ENCODE measurements around the gene MDN1. TPM values are rescaled to one million over a fixed set of nuclear protein-coding genes. Genes with fewer than 3 reads are reported as not detected.

MDN1 gene
- total and polyA plus RNA-seq, 2 of the 8 experiments (the other 6 are each of a cell fraction or from before 2014, with no cell fraction given): 53.5 to 179 TPM

DNA sequence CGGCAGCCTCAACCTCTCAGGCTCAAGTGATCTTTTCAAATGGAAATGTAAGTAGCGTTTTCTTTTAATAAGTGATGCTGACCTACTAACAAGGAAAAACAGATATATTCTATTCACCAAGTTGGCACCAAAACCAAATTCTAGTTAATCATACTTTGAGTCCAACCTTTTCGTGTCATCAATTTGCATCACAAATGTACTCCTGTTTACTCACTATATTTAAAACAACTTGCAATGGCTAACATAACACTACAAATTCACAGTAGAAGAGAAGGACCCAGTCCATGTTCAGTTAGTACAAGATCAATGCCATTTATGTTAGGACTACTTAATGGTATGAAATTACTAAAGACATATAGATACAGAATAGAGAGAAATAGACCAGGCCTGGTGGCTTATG is 50.0 kb downstream of the MDN1 start:
- Histone ChIP-seq H3K27ac (ENCODE audit: low read depth, low read length) (no peak overlapping the region), H3K18ac (ENCODE audit: extremely low read depth, low read length) (no peak overlapping the region), H3K4ac (replicated peaks; ENCODE audit: insufficient read length, low read depth, low read length) (no peak overlapping the region), H4K8ac (ENCODE audit: extremely low read depth, insufficient read depth, low read length) (no peak overlapping the region), H3K56ac (replicated peaks; ENCODE audit: insufficient read length, low read depth, low read length) (no peak overlapping the region), H2BK15ac (ENCODE audit: low read length) (no peak overlapping the region), H2BK120ac (replicated peaks; ENCODE audit: low read depth, low read length) (no peak overlapping the region), H2BK12ac (ENCODE audit: low read depth, low read length) (no peak overlapping the region), H2AK5ac (ENCODE audit: low read depth, low read length) (no peak overlapping the region), H4K20me1 (replicated peaks in 1 of 2; ENCODE audit: control insufficient read depth in 1 of 2, insufficient read depth in 2 of 2, low read length in 2 of 2) (no peaks in the 10 kb centered on the region), H4K91ac (replicated peaks; ENCODE audit: insufficient read length, low read length) (no peak overlapping the region), H3K14ac (ENCODE audit: insufficient read length) (no peak overlapping the region), H2BK5ac (ENCODE audit: low read depth, low read length) (no peak overlapping the region), H3K4me1 (replicated peaks in 1 of 4; ENCODE audit: control insufficient read depth in 3 of 4, insufficient read depth in 4 of 4, low read length in 3 of 4) (no peaks in the 10 kb centered on the region), H3K4me2 (ENCODE audit: insufficient read depth in 1 of 2, low read depth in 2 of 2, low read length in 2 of 2) (no peak overlapping the region), H3K79me1 (ENCODE audit: low read depth, low read length) (no peaks in the 10 kb centered on the region), H3K9me3 (ENCODE audit: insufficient read depth in 2 of 2, low read depth in 1 of 2, low read length in 1 of 2) (no peaks in the 10 kb centered on the region), H3K4me3 (ENCODE audit: extremely low read depth in 1 of 4, insufficient read depth in 2 of 4, low read depth in 3 of 4, low read length in 4 of 4) (no peak overlapping the region), H3K9ac (replicated peaks in 1 of 4; ENCODE audit: extremely low read depth in 1 of 4, low read depth in 3 of 4, low read length in 3 of 4) (no peak overlapping the region), H2AFZ (ENCODE audit: low read length) (no peak overlapping the region), H3K23ac (ENCODE audit: insufficient read length) (no peak overlapping the region), H3K36me3 (ENCODE audit: control insufficient read depth in 2 of 4, insufficient read depth in 4 of 4, low read length in 3 of 4) (peaks cover 20 to 87% (median 61%) of the 10 kb centered on the region in 4 experiments), H3K79me2 (ENCODE audit: control insufficient read depth in 1 of 2, insufficient read depth in 2 of 2, low read length in 2 of 2) (no peaks in the 10 kb centered on the region), H2BK20ac (ENCODE audit: low read length) (no peak overlapping the region), H3K27me3 (replicated peaks in 1 of 4; ENCODE audit: control insufficient read depth in 3 of 4, extremely low read depth in 1 of 4, insufficient read depth in 3 of 4, low read length in 3 of 4) (no peaks in the 10 kb centered on the region), H3K23me2 (ENCODE audit: low read depth, low read length) (no peaks in the 10 kb centered on the region), H4K5ac (ENCODE audit: insufficient read length, low read depth, low read length) (no peak overlapping the region)
- DNase-seq (ENCODE audit: low read depth in 1 of 2, low spot score in 2 of 2) (no peak), FAIRE-seq (no peak)
- 81% methylated on average over 3 of the region's 3 CpGs; no CpG with 5 or more reads in 1 of the 2 experiments for WGBS, 2 experiments (ENCODE audit: extremely low coverage in 1 of 2, insufficient coverage in 1 of 2, insufficient read length in 1 of 2, insufficient replicate concordance in 2 of 2, low coverage in 1 of 2, low lambda C conversion rate in 2 of 2, missing lambda C conversion rate in 1 of 2)
- ChIA-PET CTCF (ENCODE audit: partially characterized antibody) (interaction anchor here (0.6 kb wide), 1 partner anchor 59 kb away, joined by 3 read pairs; no protein-coding TSS in a partner anchor), POLR2A (ENCODE audit: partially characterized antibody) (interaction anchor here (0.9 to 1.2 kb wide), 2 partner anchors 12 to 50 kb away, joined by 3 to 6 read pairs; partner anchors contain the start of gene MDN1)
- no peak for TF ChIP-seq SIX5 (IDR thresholded peaks at IDR 0.05; ENCODE audit: low read depth, low read length)
- TF ChIP-seq JUN (IDR thresholded peaks at IDR 0.05; ENCODE audit: low read depth, low read length): no peak
- no peak for TF ChIP-seq BRCA1 (IDR thresholded peaks at IDR 0.05; ENCODE audit: low read depth, low read length)
- TF ChIP-seq NANOG (IDR thresholded peaks at IDR 0.05; ENCODE audit: insufficient read depth, low read depth, low read length, poor library complexity, severe bottlenecking): no peak
- TF ChIP-seq CHD1 (IDR thresholded peaks at IDR 0.05; ENCODE audit: low read depth, low read length): no peak
- TF ChIP-seq USF2 (IDR thresholded peaks at IDR 0.05; ENCODE audit: low read length): no peak
- no peak for TF ChIP-seq RXRA (IDR thresholded peaks at IDR 0.05; ENCODE audit: insufficient read depth, low read depth, low read length)
- no peak for TF ChIP-seq HDAC6 (IDR thresholded peaks at IDR 0.05; ENCODE audit: low read depth, low read length)
- TF ChIP-seq POLR2A (IDR thresholded peaks at IDR 0.05; ENCODE audit: control extremely low read depth in 1 of 2, low read depth in 2 of 2, low read length in 2 of 2): no peak
- TF ChIP-seq SIRT6 (IDR thresholded peaks at IDR 0.05; ENCODE audit: low read length): no peak
- TF ChIP-seq RFX5 (IDR thresholded peaks at IDR 0.05; ENCODE audit: borderline replicate concordance, low read depth, low read length): no peak
- TF ChIP-seq POLR2AphosphoS5 (IDR thresholded peaks at IDR 0.05; ENCODE audit: low read depth, low read length): no peak
- TF ChIP-seq ZNF274 (IDR thresholded peaks at IDR 0.05; ENCODE audit: borderline replicate concordance, extremely low read depth, low read length): no peak
- no peak for TF ChIP-seq TBP (IDR thresholded peaks at IDR 0.05; ENCODE audit: low read depth, low read length)
